Liver (tissue), 9 donors: ENCODE results near the gene CD164L2. TPM values are rescaled to one million over a fixed set of nuclear protein-coding genes. Genes with fewer than 3 reads are reported as not detected.

Experiments used
- DNase-seq: peaks from one replicate; pipeline ENCODE4 v3.0.0-alpha.2; 2017; ENCODE audit warnings: low spot score
- H3K27ac ChIP-seq, 2 donors: one replicate each; pipeline ENCODE4 v1.7.0; 2013; ENCODE audit warnings: inconsistent platforms in 2 of 2, low read length in 2 of 2, control low read depth in 1 of 2, low read depth in 1 of 2, mild to moderate bottlenecking in 1 of 2
- H3K27me3 ChIP-seq, 4 donors: one replicate each; pipeline versions ENCODE4 v1.6.1 to v1.7.0; 2013; ENCODE audit warnings: low read length in 3 of 4, inconsistent platforms in 1 of 4, mild to moderate bottlenecking in 1 of 4, moderate library complexity in 1 of 4; ENCODE audit not compliant: control insufficient read depth in 4 of 4, insufficient read depth in 4 of 4
- H3K36me3 ChIP-seq, 4 donors: one replicate each; pipeline versions ENCODE4 v1.6.1 to v1.7.0; 2013; ENCODE audit warnings: low read length in 3 of 4, mild to moderate bottlenecking in 3 of 4, low read depth in 1 of 4, moderate library complexity in 1 of 4; ENCODE audit not compliant: control insufficient read depth in 4 of 4, insufficient read depth in 3 of 4
- H3K4me1 ChIP-seq, 4 donors: one replicate each; pipeline versions ENCODE4 v1.6.1 to v1.7.0; 2013; ENCODE audit warnings: low read length in 3 of 4, mild to moderate bottlenecking in 3 of 4, moderate library complexity in 1 of 4; ENCODE audit not compliant: control insufficient read depth in 4 of 4, insufficient read depth in 4 of 4
- H3K4me3 ChIP-seq, 3 donors: one replicate each; pipeline versions ENCODE4 v1.6.1 to v1.7.0; 2013; ENCODE audit warnings: low read length in 3 of 3, control low read depth in 1 of 3, low read depth in 1 of 3, mild to moderate bottlenecking in 1 of 3
- H3K9ac ChIP-seq, 2 donors: one replicate each; pipeline ENCODE4 v1.7.0; 2013; ENCODE audit warnings: low read length in 2 of 2, mild to moderate bottlenecking in 2 of 2, moderate library complexity in 2 of 2, control low read depth in 1 of 2, low read depth in 1 of 2
- H3K9me3 ChIP-seq, 4 donors: one replicate each; pipeline versions ENCODE4 v1.6.1 to v1.7.0; 2013; ENCODE audit warnings: low read length in 3 of 4; ENCODE audit not compliant: control insufficient read depth in 4 of 4
- FOXA1 ChIP-seq: IDR thresholded peaks from 2 replicates; pipeline ENCODE4 v1.6.1; 2016; ENCODE audit warnings: antibody characterized with exemption
- FOXA2 ChIP-seq: IDR thresholded peaks from 2 replicates; pipeline ENCODE4 v1.6.1; 2016; ENCODE audit warnings: antibody characterized with exemption
- GABPA ChIP-seq, 2 donors: IDR thresholded peaks in 1 of 2; conservative IDR thresholded peaks in 1 of 2; 2 replicates each; pipeline ENCODE4 v1.6.1; 2016; ENCODE audit warnings: antibody characterized with exemption in 2 of 2, mild to moderate bottlenecking in 1 of 2, moderate library complexity in 1 of 2
- HNF4A ChIP-seq, 2 donors: conservative IDR thresholded peaks; 2 replicates each; pipeline ENCODE4 v1.6.1; 2016; ENCODE audit warnings: antibody characterized with exemption in 2 of 2, mild to moderate bottlenecking in 2 of 2
- JUND ChIP-seq, 2 donors: IDR thresholded peaks; 2 replicates each; pipeline ENCODE4 v1.6.1; 2016; ENCODE audit warnings: antibody characterized with exemption in 2 of 2
- NR2F2 ChIP-seq: IDR thresholded peaks from 2 replicates; pipeline ENCODE4 v1.6.1; 2016; ENCODE audit warnings: antibody characterized with exemption
- RAD21 ChIP-seq, 2 donors: IDR thresholded peaks; 2 replicates each; pipeline ENCODE4 v1.6.1; 2016; ENCODE audit warnings: antibody characterized with exemption in 2 of 2, mild to moderate bottlenecking in 2 of 2
- RXRA ChIP-seq, 2 donors: IDR thresholded peaks; 2 replicates each; pipeline ENCODE4 v1.6.1; 2017 to 2018; ENCODE audit warnings: antibody characterized with exemption in 2 of 2, mild to moderate bottlenecking in 1 of 2
- TAF1 ChIP-seq: conservative IDR thresholded peaks from 2 replicates; pipeline ENCODE4 v1.6.1; 2016; ENCODE audit warnings: antibody characterized with exemption, mild to moderate bottlenecking
- YY1 ChIP-seq: IDR thresholded peaks from 2 replicates; pipeline ENCODE4 v1.6.1; 2016; ENCODE audit warnings: antibody characterized with exemption, mild to moderate bottlenecking
- WGBS: extraction: QIAGEN DNeasy Blood & Tissue Kit; methylation state at CpG from one replicate; pipeline ENCODE4 v1.1.7; 2013; 5-methylcytosine and 5-hydroxymethylcytosine counted together
- polyA plus RNA-seq, 2 donors: library from polyadenylated mRNA; stranded (reverse) in 1 of 2; unstranded in 1 of 2; fragments of 200-250 nt in 1 of 2; fragments of >200 nt in 1 of 2; fragmentation: Nextera tagmentation in 1 of 2; extraction: Ambion mirVana in 1 of 2; gene quantifications; one replicate each; pipeline versions ENCODE4 v1.2.1 to v1.2.3, GENCODE V29; 2013 to 2015
- total RNA-seq, 2 donors: library from RNA; depleted of rRNA; stranded (reverse); fragments of >200 nt; gene quantifications; one replicate each; pipeline ENCODE4 v1.2.3, GENCODE V29; 2014
- TF ChIP-seq, protein P1 (sequence below): IDR thresholded peaks from 2 replicates; pipeline ENCODE4 v1.6.1; 2016; ENCODE audit warnings: antibody characterized with exemption, mild to moderate bottlenecking
- TF ChIP-seq, protein P2 (sequence below): IDR thresholded peaks from 2 replicates; pipeline ENCODE4 v1.6.1; 2016; ENCODE audit warnings: antibody characterized with exemption
- TF ChIP-seq, protein P3 (sequence below): IDR thresholded peaks from 2 replicates; pipeline ENCODE4 v1.6.1; 2016; ENCODE audit warnings: antibody characterized with exemption
- TF ChIP-seq, protein P4 (sequence below): IDR thresholded peaks from 2 replicates; pipeline ENCODE4 v1.6.1; 2016; ENCODE audit warnings: antibody characterized with exemption
- TF ChIP-seq, protein P5 (sequence below): fragments of 150-350 bp; IDR thresholded peaks from 2 replicates; pipeline ENCODE4 v1.5.1; 2017; ENCODE audit warnings: improper control_type of control experiment, low read depth, low read length; ENCODE audit not compliant: missing input control
- donor health status: healthy.
- donor health status: healthy.
- donor health status: healthy.
- donor health status: healthy.
- donor health status: healthy.

Gene CD164L2
- total and polyA plus RNA-seq, 4 donors: not detected

DNA sequence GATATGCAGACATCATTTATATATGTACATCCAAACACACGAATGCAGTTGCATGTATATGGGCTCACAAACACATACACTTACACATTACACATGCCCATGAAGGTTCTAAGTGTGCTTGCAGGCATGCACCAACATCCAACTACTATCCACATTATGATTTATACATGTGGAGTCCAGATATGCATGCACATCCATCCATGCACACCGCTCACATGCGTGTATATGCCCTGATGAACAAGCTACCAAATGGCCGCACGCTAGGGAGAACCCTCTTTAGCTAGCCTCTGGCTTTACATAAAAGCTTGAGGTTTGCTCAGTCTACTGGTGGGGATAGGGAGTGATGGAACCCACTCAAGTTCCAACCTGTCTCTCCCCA lies 17.8 kb upstream of the CD164L2 start:
- no peak overlapping the region for H3K9ac ChIP-seq
- H3K4me3 ChIP-seq: no peak overlapping the region
- peaks cover 0 to 12% (median 2%) of the 10 kb centered on the region in 4 donors for H3K4me1 ChIP-seq
- H3K9me3 ChIP-seq: no peaks in the 10 kb centered on the region
- H3K36me3 ChIP-seq: no peaks in the 10 kb centered on the region
- 89% methylated on average over 5 of the region's 5 CpGs for WGBS
- TF ChIP-seq RAD21 (IDR thresholded peaks at IDR 0.05): no peak
- no peak for TF ChIP-seq GABPA (IDR thresholded peaks at IDR 0.05 in 1 of 2, conservative IDR thresholded peaks at IDR 0.05 in 1 of 2)
- no peak for TF ChIP-seq HNF4A (conservative IDR thresholded peaks at IDR 0.05)
- TF ChIP-seq, protein P1, sequence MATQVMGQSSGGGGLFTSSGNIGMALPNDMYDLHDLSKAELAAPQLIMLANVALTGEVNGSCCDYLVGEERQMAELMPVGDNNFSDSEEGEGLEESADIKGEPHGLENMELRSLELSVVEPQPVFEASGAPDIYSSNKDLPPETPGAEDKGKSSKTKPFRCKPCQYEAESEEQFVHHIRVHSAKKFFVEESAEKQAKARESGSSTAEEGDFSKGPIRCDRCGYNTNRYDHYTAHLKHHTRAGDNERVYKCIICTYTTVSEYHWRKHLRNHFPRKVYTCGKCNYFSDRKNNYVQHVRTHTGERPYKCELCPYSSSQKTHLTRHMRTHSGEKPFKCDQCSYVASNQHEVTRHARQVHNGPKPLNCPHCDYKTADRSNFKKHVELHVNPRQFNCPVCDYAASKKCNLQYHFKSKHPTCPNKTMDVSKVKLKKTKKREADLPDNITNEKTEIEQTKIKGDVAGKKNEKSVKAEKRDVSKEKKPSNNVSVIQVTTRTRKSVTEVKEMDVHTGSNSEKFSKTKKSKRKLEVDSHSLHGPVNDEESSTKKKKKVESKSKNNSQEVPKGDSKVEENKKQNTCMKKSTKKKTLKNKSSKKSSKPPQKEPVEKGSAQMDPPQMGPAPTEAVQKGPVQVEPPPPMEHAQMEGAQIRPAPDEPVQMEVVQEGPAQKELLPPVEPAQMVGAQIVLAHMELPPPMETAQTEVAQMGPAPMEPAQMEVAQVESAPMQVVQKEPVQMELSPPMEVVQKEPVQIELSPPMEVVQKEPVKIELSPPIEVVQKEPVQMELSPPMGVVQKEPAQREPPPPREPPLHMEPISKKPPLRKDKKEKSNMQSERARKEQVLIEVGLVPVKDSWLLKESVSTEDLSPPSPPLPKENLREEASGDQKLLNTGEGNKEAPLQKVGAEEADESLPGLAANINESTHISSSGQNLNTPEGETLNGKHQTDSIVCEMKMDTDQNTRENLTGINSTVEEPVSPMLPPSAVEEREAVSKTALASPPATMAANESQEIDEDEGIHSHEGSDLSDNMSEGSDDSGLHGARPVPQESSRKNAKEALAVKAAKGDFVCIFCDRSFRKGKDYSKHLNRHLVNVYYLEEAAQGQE: no peak
- TF ChIP-seq, protein P2, sequence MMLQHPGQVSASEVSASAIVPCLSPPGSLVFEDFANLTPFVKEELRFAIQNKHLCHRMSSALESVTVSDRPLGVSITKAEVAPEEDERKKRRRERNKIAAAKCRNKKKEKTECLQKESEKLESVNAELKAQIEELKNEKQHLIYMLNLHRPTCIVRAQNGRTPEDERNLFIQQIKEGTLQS: no peak
- TF ChIP-seq YY1: no peak
- DNase-seq: no peak
- H3K27me3 ChIP-seq: no peaks in the 10 kb centered on the region
- no peak overlapping the region for H3K27ac ChIP-seq

DNA sequence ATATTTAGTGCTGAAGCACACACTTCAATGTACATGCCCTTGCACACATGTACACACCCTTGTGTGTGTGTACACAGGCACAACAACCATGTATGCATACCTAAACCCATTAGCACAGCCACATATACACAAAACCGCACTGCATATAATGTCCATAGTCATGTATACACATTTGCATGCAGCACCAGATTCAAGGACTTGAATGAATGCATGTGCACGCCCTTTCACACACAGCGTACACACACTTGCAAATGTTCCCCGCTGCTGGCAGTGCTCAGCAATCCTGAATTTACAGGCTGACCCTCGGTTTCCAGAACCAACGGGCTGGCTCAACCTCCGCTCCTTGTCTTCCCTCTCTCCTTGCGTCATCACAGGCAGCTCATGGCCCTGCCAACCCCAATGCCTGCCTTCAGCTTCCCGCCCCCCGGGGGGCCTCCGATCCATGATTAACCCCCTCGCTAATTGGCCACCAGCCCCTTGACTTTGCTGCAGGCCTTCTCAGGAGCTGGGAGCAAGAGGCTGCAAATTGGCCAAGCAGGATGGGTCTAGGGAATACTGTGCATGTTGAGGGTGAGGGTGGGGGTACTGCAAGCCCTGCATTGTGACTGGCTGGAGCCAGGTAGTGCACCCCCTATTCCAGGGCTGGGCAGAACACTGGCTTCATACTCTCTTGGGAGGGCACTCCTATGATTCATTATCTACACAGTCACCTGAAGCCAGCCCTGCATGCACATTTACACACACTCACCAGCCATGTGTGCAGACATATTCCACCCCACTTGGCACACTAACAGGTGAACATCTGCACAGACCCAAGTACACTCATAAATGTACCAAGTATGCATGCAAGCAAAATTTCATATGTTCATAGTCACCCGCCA lies 17.2 kb upstream of the CD164L2 start:
- H3K27me3 ChIP-seq: no peaks in the 10 kb centered on the region
- TF ChIP-seq NR2F2 (no peak), HNF4A (conservative IDR thresholded peaks at IDR 0.05) (no peak), RXRA (IDR thresholded peaks at IDR 0.05) (no peak), FOXA2 (no peak), GABPA (IDR thresholded peaks at IDR 0.05 in 1 of 2, conservative IDR thresholded peaks at IDR 0.05 in 1 of 2) (no peak), JUND (IDR thresholded peaks at IDR 0.05) (no peak), YY1 (no peak), RAD21 (IDR thresholded peaks at IDR 0.05) (no peak), FOXA1 (no peak), TAF1 (no peak)
- TF ChIP-seq, protein P3, sequence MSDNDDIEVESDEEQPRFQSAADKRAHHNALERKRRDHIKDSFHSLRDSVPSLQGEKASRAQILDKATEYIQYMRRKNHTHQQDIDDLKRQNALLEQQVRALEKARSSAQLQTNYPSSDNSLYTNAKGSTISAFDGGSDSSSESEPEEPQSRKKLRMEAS: no peak
- TF ChIP-seq, protein P4, sequence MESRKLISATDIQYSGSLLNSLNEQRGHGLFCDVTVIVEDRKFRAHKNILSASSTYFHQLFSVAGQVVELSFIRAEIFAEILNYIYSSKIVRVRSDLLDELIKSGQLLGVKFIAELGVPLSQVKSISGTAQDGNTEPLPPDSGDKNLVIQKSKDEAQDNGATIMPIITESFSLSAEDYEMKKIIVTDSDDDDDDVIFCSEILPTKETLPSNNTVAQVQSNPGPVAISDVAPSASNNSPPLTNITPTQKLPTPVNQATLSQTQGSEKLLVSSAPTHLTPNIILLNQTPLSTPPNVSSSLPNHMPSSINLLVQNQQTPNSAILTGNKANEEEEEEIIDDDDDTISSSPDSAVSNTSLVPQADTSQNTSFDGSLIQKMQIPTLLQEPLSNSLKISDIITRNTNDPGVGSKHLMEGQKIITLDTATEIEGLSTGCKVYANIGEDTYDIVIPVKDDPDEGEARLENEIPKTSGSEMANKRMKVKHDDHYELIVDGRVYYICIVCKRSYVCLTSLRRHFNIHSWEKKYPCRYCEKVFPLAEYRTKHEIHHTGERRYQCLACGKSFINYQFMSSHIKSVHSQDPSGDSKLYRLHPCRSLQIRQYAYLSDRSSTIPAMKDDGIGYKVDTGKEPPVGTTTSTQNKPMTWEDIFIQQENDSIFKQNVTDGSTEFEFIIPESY: no peak
- TF ChIP-seq, protein P5, sequence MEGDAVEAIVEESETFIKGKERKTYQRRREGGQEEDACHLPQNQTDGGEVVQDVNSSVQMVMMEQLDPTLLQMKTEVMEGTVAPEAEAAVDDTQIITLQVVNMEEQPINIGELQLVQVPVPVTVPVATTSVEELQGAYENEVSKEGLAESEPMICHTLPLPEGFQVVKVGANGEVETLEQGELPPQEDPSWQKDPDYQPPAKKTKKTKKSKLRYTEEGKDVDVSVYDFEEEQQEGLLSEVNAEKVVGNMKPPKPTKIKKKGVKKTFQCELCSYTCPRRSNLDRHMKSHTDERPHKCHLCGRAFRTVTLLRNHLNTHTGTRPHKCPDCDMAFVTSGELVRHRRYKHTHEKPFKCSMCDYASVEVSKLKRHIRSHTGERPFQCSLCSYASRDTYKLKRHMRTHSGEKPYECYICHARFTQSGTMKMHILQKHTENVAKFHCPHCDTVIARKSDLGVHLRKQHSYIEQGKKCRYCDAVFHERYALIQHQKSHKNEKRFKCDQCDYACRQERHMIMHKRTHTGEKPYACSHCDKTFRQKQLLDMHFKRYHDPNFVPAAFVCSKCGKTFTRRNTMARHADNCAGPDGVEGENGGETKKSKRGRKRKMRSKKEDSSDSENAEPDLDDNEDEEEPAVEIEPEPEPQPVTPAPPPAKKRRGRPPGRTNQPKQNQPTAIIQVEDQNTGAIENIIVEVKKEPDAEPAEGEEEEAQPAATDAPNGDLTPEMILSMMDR: no peak
- H3K36me3 ChIP-seq: no peaks in the 10 kb centered on the region
- no peak overlapping the region for H3K9ac ChIP-seq
- no peaks in the 10 kb centered on the region for H3K9me3 ChIP-seq
- DNase-seq: no peak
- H3K4me1 ChIP-seq: peaks cover 0 to 12% (median 2%) of the 10 kb centered on the region in 4 donors
- no peak overlapping the region for H3K27ac ChIP-seq
- H3K4me3 ChIP-seq: no peak overlapping the region
- WGBS: 43% methylated on average over 13 of the region's 13 CpGs
